ENCODE measurements around the gene KCNK15.

Gene KCNK15

DNA sequence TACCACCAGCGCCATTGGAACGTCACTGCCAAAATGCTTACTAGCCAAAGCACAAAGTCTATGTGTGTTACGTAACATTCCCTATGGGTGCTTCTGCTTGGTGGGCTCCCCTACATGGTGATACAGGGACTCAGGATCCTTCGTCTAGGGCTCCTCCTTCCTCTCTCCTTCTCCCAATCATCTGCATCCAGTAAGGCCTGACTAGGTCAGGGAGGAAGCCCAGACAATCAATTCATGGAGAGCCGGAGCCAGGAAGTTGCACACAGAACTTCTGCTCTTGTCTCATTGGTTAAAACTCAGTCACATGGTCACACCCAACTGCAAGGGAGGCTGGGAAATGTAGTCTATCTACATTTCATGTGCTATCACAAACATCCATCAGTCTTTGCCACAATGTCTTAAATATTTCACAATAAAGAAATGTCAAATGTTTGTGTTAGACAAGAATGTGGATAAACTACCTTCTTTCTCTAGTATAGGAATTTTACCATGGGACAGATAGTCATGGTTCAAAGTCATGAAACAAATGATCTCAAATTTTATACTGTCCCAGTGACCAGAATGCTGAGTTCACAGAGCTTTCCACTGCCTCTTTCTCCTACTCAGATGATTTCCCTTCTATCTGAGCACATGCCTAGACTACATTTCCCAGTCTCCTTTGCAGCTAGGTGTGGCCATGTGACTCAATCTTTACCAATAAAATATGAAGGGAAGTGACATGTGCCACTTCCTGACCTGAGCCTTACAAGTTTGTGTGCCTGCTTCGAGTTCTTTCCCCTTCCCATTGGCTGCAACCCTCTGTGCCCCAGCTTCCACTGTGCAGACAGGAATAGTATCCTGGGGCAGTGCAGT, 9.3 kb upstream of the KCNK15 start:
- peak; percentile 38 for DNase-seq (ENCODE audit: low spot score)

DNA sequence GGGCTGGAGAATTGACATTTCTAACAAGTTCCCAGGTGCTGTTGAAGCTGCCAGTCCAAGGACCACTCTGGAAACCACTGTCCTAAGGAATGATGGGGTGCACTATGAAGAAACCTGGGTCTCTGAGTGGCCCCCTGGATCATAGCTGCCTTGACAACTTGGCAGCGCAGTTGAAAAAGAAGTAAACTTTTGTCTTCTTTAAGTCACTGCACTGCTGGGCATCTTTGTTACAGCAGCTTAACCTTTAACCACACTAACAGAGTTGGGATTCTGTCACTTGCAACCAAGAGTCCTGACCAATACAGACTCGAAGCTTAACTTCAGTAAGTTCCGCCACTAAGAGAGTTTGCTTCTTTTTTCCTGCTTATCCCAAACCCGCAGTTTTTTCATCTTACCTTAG, 8.5 kb upstream of the KCNK15 start:
- no peak for DNase-seq (ENCODE audit: low spot score)

DNA sequence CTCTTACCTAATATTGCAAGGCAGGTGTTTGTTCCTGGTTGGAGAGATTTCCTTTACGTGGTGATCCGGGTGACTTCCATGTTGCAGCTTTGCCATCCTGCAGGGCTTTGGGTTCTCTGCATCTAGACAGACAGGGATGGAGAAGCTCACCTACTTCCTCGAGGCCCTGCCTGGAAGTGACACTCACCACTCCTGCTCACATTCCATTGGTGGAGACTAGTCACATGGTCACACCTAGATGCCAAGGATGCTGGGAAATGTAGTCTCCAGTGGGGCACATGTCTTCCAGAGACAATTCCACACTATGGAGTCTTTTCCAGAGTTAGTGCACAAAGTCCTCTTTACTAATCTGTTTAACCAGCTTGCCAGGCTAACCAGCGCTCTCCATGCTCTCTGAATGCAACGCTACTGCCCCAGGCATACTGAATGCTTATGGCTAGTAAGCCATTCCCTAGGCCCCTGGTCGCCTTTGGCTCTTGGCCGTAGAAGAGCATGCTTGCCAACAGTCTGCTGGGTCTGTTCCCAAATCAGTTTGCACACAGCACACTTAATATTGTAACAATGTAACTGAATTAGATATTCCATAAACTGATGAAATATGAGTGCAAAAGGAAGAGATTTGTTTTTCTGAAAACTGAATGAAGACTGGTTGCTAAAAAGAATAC, 6.7 kb upstream of the KCNK15 start:
- DNase-seq (ENCODE audit: low spot score): peak; percentile 41

DNA sequence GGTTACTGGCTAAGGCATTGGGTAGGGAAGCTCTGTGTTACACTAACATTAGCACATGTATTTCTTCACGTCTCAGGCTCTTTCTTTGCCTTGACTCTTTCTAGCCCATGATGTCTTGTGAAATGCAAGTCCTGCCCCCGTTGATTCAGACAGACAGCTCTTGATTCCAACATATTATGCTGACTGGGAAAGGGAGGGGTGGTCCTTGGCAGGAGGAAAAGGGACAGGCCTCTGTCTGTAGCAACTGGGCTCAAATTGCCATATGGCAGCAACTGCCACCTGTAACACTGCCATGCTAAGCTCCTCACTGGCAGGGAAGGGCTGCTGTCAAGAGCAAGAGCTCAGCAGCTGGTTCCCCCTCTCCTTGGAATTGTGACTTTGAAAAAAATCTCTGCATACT, 5.7 kb upstream of the KCNK15 start:
- DNase-seq (ENCODE audit: low spot score): no peak

DNA sequence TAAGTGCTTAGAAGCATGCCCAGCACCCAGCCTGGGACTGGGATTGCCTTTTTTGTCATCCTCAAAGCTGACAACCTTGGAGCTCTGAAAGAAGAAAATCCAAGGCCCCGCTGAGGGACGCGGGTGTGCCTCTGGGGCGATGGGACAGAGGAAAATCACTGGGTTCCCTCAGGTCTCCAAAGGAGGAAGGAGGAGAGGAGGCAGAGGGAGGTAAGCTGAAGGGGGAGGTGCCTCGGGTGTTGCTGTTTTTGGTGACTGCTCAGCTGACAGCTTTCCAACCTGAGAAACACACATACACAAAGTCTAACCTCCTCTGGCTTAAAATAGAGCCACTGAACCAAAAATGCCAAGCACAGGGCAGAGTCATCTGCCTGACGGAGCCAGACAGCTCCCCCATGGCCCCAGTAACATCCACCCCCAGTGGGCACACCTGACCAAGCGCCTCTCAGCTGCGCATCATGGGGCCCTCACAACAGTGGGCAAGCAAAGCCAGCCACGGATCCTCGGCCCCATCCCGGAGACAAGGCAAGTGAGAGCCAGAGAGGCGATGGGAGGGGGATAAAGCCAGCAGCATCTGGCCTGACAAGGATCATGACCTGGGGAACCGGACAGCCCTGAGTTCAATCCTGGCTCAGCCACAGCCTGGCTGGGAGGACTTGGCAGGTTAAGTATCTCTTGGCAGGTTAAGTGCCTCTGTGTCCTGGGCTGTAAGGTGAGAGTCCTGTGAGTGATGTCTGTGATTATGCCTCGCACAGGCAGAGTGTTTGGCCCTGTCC, 3.2 kb upstream of the KCNK15 start:
- no peak for DNase-seq (ENCODE audit: low spot score)

DNA sequence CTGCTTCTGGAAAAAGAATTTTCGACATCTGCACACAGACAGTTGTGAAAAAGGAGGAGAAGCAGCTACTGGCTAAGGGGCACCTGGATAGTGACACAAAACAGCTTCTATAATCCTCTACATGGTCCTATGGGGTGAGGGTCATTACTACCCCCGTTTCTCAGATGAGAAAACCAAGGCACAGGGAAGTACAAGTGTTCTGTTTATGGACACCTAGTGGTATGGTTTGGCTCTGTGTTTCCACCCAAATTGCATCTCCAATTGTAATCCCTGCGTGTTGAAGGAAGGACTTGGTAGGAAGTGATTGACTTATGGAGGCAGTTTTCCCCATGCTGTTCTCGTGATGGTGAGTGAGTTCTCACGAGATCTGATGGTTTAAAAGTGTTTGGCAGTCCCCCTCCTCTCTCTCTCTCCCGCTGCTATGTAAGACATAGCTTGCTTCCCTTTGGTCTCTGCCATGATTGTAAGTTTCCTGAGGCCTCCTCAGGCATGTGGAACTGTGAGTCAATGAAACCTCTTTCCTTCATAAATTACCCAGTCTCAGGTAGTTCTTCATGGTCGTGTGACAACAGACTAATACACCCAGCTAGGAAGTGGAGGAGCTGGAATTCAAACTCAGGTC, 2.5 kb upstream of the KCNK15 start:
- no peak for DNase-seq (ENCODE audit: low spot score)

DNA sequence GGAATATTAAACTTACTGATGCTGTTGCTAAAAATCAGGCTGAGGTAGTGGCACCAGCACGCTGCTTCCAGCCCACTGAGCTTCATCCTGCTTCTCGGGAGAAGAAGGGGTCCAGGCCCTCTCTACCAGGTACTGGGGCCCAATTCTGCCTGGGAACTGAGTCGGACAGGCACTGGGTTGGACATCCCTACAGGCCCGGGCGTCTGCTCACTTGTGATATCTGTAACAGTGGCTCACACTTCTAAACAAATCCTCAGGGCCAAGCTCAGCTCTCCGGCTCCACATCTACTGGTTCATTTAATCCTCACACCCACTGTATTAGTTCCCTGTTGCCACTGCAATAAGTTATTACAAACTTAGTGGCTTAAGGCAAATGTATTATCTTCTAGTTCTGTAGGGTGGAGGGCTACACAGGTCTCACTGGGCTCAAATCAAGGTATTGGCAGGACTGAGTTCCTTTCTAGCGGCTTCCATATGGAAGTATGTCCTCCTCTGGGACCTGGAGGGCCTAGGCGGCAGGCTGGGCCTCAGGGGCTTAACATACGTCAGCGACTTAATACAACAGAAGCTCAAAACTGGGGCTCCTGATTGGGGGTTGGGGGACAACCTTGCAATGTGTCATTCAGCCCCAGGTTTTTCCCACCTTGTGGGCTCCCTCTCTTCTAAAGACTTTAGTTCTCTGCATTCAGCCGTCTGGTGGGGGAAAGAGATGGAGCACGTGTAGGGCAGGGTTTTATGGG, 1.6 kb upstream of the KCNK15 start:
- no peak for DNase-seq (ENCODE audit: low spot score)

DNA sequence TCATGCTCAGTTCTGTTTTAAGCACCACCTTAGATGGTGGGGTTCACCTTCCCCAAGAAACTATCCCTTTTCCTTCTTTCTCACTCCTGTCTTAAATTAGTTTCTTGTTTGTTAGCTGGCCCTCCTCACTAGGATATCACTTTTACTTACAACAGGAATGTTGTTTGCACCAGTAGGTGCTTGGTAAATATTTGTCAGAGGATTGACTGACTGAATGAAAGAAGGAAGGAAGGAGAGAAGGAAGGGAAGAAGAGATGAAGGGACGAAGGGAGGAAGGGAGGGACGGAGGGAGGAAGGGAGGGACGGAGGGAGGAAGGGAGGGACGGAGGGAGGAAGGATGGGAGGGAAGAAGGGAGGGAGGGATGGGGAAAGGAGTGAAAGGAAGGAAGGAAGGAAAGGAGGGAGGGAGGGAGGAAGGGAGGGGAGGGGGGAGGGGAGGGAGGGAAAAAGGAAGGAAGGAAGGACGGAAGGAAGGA, 505 bp upstream of the KCNK15 start:
- DNase-seq (ENCODE audit: low spot score): no peak

DNA sequence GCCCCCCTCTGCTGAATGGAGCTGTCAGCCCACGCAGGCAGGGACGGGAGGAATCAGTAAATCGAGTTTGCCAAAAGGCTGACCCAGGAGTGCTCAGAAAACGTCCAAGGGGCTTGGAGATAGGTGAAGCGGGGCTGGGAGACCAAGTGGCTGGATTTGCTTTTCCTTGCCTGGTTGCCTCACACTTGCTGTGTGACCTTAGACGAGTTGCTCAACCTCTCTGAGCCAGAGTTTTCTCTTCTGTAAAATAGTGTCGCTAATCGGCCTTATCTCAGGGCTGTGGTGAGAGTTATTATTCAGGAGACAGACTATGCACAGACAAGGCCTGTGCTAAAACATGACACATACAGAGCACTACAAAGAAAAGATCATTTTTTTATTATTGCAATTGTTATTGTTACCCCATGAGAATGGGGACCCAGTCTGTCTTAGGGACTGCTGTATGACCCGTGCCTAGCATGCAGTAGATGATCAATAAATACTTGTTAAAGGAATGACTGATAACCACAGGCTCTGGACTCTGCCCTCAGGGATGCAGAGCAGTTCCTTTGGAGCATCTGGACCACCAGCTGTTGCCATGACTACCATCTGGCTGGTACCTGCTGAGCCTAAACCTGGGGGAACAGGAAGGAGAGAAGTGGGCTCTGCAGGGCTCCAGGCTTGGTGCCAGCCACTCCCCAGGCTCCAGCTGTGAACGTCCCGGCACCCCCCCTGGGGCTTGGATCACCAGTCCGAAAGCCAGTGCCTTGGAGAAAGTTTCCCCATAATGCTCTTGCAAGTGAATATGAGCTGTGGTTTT, 901 bp downstream of the KCNK15 start:
- DNase-seq (ENCODE audit: low spot score): no peak

DNA sequence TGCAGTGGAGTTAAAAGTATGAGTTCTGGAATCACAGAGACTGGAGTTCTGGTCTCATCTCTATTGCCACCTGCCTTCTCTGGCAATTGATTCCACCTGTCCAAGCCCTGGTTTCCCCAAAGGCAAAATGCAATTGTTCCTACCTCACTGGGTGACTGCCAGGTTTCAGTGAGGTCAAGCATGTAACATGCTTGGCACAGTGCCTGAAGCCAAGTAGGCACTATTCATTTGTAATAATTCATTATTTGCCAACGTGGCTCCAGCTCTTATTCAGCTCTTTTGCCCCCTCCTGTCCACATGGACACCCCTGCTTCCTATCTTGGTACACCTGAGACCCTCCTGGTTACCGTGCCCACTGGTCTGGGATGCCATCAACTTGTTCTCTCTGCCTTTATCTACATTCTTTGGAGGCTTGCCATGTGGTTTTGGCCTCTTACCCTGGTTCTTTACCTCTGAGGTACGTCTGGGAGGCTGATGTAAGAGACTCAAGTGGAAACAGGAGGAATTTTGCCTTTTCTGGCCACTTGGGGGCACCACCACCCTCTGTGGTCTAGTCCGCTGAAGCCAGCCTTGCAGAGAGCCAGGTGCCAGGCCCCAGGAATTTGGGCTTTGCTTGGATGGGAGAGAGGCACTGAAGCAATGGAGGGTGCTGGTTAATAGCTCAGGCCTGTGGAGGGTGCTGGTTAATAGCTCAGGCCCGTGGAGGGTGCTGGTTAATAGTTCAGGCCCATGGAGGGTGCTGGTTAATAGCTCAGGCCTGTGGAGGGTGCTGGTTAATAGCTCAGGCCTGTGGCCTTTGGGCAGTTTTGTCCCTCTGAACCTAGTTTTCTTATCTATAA, 1.7 kb downstream of the KCNK15 start:
- peak; percentile 37 for DNase-seq (ENCODE audit: low spot score)

DNA sequence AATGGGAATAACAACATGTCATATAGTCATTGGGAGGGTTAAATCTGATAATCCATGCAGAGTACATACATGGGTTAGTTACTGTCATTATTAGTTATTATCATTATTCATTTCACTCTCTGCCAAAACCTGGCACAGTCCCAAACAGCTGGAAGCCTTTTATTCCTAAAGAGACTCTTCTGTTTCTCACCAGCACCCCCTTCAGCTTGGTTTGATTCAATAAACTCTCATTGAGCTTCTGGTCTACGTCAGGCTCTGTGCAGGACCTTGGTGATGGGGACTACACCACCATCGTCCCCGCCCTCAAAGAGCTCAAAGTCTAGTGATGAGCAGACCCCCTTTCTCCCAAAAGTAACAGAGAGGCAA, 2.3 kb downstream of the KCNK15 start:
- no peak for DNase-seq (ENCODE audit: low spot score)

DNA sequence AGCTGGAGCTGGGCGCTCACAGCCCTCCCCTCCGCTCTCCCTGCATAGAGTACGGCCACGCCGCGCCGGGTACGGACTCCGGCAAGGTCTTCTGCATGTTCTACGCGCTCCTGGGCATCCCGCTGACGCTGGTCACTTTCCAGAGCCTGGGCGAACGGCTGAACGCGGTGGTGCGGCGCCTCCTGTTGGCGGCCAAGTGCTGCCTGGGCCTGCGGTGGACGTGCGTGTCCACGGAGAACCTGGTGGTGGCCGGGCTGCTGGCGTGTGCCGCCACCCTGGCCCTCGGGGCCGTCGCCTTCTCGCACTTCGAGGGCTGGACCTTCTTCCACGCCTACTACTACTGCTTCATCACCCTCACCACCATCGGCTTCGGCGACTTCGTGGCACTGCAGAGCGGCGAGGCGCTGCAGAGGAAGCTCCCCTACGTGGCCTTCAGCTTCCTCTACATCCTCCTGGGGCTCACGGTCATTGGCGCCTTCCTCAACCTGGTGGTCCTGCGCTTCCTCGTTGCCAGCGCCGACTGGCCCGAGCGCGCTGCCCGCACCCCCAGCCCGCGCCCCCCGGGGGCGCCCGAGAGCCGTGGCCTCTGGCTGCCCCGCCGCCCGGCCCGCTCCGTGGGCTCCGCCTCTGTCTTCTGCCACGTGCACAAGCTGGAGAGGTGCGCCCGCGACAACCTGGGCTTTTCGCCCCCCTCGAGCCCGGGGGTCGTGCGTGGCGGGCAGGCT, 4.6 kb downstream of the KCNK15 start:
- no peak for DNase-seq (ENCODE audit: low spot score)

DNA sequence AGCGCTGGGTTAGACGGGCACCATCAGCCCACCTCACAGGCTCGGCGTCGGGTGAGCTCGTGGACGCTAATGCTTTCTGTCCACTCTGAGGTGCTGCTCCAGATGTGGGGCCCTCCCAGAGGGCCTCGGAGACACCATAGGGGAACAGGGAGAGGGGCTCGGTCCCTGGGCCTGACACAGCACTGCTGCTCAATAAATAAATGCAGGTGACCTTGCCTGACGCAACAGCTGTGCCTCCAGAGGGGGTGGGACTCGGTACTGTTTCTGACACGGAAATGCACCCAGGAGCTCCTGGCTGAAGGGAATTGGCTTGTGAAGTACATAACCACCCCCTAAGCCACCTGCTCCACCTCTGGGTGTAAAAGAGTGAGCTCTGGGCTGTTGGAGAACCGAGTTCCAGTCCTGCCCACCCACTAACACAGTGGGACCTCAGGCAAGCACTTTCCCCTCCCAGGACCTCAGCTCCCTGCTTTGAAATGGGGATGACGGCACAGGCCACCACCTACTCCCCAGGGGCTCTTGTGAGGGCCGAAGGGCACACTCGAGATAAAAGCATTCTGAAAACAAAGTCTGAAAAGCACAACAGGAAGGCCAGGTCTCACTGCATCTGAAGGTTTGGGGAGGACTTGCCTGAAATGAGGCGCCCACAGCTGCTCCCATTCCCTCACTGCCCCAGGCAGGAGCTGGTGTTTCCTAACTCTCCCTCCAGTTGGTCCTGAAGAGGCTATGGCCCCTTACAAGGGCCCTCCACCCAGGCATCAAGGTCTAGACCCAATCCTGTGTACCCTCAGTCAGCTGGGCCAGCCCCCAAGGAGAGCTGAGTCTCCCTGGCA, 6.7 kb downstream of the KCNK15 start:
- no peak for DNase-seq (ENCODE audit: low spot score)

DNA sequence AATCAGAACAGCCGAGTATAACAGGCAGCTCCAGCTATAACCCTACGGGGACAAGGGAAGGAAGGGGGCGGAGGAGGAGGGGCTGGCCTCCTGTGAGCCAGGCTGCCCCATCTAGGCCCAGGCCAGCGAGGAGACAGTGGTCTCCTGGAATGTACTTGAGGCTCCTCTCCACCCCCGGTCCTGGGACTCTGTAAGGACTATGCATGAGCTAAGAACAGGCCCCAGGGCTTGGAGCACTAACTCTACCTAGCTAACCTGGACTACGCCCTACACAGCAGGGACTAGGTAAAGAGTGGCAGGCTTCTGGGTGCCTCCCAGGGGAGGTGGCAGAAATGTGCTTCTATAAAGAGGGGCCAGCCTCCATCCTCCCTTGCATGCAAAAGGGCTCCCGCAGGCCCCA, 8.9 kb downstream of the KCNK15 start:
- DNase-seq (ENCODE audit: low spot score): no peak

DNA sequence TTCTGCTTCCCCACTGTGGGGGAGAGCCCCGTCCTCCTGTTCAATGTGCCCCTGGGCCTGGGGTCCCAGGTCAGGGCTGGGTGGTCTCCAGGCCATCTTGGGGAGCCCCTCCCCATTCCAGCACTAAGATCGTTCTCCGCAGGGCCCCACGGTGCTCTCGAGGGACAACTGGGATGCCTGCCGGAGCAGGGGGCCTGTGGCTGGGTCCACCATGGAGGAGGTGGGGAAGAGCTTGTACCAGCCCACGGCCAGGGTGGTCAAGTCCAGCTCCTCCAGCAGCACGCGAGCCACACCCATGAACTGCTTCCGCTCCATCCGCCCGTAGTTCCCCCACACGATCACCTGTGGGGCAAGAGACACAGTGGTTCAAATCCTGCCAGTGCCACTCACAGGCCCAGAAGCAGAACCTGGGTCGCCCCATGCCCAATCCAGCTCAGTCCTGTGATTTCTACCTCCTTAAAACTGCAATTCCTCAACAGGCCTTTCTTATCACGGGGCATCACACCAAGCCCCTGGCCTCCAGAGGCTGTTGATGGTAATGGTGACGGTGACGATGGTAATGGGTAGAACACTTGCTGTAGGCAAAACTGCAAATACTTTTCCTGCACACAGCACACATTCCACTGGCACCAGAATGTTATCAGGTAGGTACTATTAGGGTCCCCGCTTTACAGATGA, 10.5 kb downstream of the KCNK15 start:
- DNase-seq (ENCODE audit: low spot score): no peak

DNA sequence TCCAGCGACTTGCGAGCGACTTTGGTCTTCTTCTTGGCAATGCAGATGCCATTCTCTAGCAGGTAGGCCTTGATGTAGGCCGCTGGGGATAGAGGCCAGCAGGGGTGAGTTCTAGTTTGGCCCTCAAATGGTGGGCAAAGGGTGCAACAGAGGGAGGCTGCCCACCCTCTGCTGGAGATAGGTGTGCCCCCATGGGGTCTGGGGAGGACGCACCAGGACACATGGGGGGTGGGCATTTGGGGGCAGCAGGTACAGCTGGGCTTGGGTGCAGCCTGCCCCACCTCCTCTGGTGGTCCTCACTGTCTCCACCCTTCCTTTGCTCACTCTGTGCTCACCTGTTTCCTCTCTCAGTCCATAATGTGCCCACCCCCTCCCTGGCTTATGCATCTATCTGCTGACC, 11.3 kb downstream of the KCNK15 start:
- no peak for DNase-seq (ENCODE audit: low spot score)

DNA sequence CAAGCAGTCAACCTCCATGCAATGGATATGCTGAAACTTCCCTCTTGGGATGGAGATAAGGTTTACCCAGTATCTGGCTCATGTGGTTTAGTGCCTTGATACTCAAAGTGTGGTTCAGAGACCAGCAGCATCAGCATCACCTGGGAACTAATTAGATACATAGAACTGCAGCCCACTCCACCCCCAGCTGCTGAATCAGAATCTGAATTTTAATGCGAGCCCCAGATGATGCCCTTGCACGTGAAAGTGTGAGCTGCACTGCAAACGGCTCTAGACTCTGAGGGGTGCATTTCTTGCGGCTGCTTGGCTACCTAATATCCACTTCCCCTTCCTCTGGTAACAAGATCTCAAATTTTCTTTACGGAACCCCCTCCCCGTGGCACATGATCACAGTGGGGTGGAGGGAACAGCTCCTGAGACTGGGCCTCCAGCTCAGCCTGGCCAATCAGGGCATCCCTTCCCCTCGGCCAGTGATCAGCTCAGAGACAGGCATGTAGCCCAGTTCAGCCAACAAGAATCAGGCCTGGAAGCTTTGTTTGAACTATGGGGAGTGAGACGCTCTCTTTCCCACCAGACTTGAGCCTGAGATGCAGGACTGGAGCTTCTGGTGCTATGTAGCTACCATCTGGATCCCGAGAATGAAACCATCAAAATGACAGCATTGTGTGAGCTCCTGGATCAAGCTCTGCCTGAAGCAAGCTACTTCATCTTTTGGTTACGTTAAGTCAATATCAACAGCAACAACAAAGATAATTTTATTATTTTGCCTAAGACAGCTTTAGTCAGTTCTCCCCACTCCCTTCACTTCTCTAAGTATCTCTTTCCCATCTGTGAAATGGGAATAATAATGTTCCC, 12.8 kb downstream of the KCNK15 start:
- DNase-seq (ENCODE audit: low spot score): no peak

All from CD4-positive, alpha-beta T cell treated with Interleukin-6 at 100 ng/mL for 8 hours (primary cell).